Heart right ventricle (tissue), 16 donors: ENCODE data around the gene MBD5. TPM values are rescaled to one million over a fixed set of nuclear protein-coding genes. Genes with fewer than 3 reads are reported as not detected.

Experiments
- ATAC-seq, 8 donors: fragments of 200-7000 bp; cut with Tn5 transposase; one replicate each; pipeline ENCODE4 v1.9.1; 2020; ENCODE audit warnings: mild to moderate bottlenecking in 8 of 8, moderate library complexity in 8 of 8, moderate number of reproducible peaks in 1 of 8
- DNase-seq, 2 donors: peaks; one replicate each; pipeline ENCODE4 v3.0.0-alpha.2; 2020
- H3K27ac ChIP-seq, 10 donors: fragments of 200-600 bp; sonication (generic) in 2 of 10; one replicate each; pipeline versions ENCODE4 v1.5.0 to v1.8.0; 2020 to 2022; ENCODE audit warnings: mild to moderate bottlenecking in 3 of 10
- H3K27me3 ChIP-seq, 7 donors: fragments of 200-600 bp; one replicate each; pipeline ENCODE4 v1.8.0; 2021 to 2022; ENCODE audit warnings: mild to moderate bottlenecking in 2 of 7
- H3K36me3 ChIP-seq, 9 donors: fragments of 200-600 bp; sonication (generic) in 1 of 9; one replicate each; pipeline versions ENCODE4 v1.5.0 to v1.8.0; 2020 to 2022; ENCODE audit warnings: mild to moderate bottlenecking in 2 of 9
- H3K4me1 ChIP-seq, 9 donors: fragments of 200-600 bp; sonication (generic) in 1 of 9; one replicate each; pipeline versions ENCODE4 v1.5.0 to v1.8.0; 2020 to 2022; ENCODE audit warnings: mild to moderate bottlenecking in 4 of 9
- H3K4me3 ChIP-seq, 10 donors: fragments of 200-600 bp; sonication (generic) in 2 of 10; one replicate each; pipeline versions ENCODE4 v1.5.0 to v1.8.0; 2020 to 2022; ENCODE audit warnings: mild to moderate bottlenecking in 7 of 10, moderate library complexity in 2 of 10
- H3K9me3 ChIP-seq, 11 donors: fragments of 200-600 bp in 10 of 11; sonication (generic) in 2 of 11; one replicate each; pipeline versions ENCODE4 v1.5.0 to v1.8.0; 2013 to 2022; ENCODE audit warnings: mild to moderate bottlenecking in 2 of 11, control low read depth in 1 of 11, moderate library complexity in 1 of 11
- CTCF ChIP-seq, 9 donors: fragments of 200-600 bp; sonication (generic) in 2 of 9; IDR thresholded peaks; one replicate each; pipeline versions ENCODE4 v1.5.0 to v1.8.0; 2021 to 2022; ENCODE audit warnings: antibody characterized with exemption in 9 of 9, mild to moderate bottlenecking in 5 of 9, moderate library complexity in 1 of 9
- WGBS, 2 donors: extraction: QIAGEN DNeasy Blood & Tissue Kit; methylation state at CpG; one replicate each; pipeline ENCODE4 v1.1.7; 2013; ENCODE audit warnings: inconsistent platforms in 1 of 2; 5-methylcytosine and 5-hydroxymethylcytosine counted together
- intact Hi-C, 10 donors: fragments of 100-400 bp; cut with DNase I; formaldehyde crosslinking; loops; one replicate each; pipeline versions ENCODE4 v1.11.1 to v1.14.2; 2022
- polyA plus RNA-seq, 2 donors: library from polyadenylated mRNA; stranded (reverse); fragments of 200-250 nt; gene quantifications; one replicate each; pipeline ENCODE4 v1.2.3, GENCODE V29; 2013
- total RNA-seq, 10 donors: library from RNA; stranded (reverse); fragmentation: NEBNext Ultra II Directional in 3 of 10; extraction: Animal tissue kit (Norgen Biotek cat#: 25700) in 3 of 10; gene quantifications; one replicate each; pipeline versions ENCODE4 v1.2.1 to v1.2.4, GENCODE V29; 2021 to 2023
- donor health status: Arrhythmogenic right ventricular cardiomyopathy.
- donor health status: ischemic (EF 13 %, LVEDD 7.1; RV severe dilation, severe dysfunction).
- donor health status: healthy with polysubstance abuse.
- donor health status: DM: no; HTN: yes; CAD: no.
- donor health status: DM: no; HTN: no; CAD: no.
- donor health status: ischemic (EF 25% LVEDD 6.9; RV normal size, moderate dysfunction).
- donor health status: ischemic (EF 25% LVEDD 5.7; RV mildly dilated, moderate dysfunction).
- donor health status: healthy.
- donor health status: DM: yes; HTN: yes; CAD: no.
- donor health status: Ischemic cardiomyopathy.
- donor health status: ischemic (EF 35%, LVEDD 5.7; RV mildly dilated, moderate dysfunction).
- donor health status: nonischemic (EF 11% LVEDD 7.7; RV severe dilation, severe dysfunction).
- donor health status: DM: yes; HTN: yes; CAD: no.
- donor health status: PGD.
- donor health status: ischemic (EF 29% LVEDD 5.4; RV normal size, mild dysfunction).
- donor health status: nonischemic (EF 23%, LVEDD 6.1; RV moderate dilation, normal function).

Gene MBD5
- total and polyA plus RNA-seq, 12 donors: 3.4 to 39.8 (median 35.2) TPM

GRCh38 chr2:148503516-148503915, 482.6 kb downstream of the MBD5 start:
- no peaks in the 10 kb centered on the region for H3K9me3 ChIP-seq
- H3K27ac ChIP-seq: no peak overlapping the region
- intact Hi-C loops: loop anchor here in 3 of 10 donors (10.0 kb wide), 2 partner anchors 509 to 519 kb away; no protein-coding TSS in a partner anchor
- H3K36me3 ChIP-seq: peaks cover 0 to 7% (median 0%) of the 10 kb centered on the region in 9 donors
- DNase-seq (no peak), ATAC-seq (no peak)
- no peak overlapping the region for H3K4me3 ChIP-seq
- H3K4me1 ChIP-seq: no peaks in the 10 kb centered on the region
- no peaks in the 10 kb centered on the region for H3K27me3 ChIP-seq
- WGBS, 2 donors: 64 to 69% methylated on average over 2 of the region's 2 CpGs
- TF ChIP-seq CTCF (IDR thresholded peaks at IDR 0.05): no peak

- peaks cover 0 to 17% (median 7%) of the 10 kb centered on the region in 9 donors for H3K4me1 ChIP-seq
- DNase-seq (no peak), ATAC-seq (no peak)
- H3K27me3 ChIP-seq: no peaks in the 10 kb centered on the region
- peaks cover 0 to 14% (median 0%) of the 10 kb centered on the region in 9 donors for H3K36me3 ChIP-seq
- no peak overlapping the region for H3K27ac ChIP-seq
- H3K4me3 ChIP-seq: no peak overlapping the region
- TF ChIP-seq CTCF (IDR thresholded peaks at IDR 0.05): no peak
- intact Hi-C loops: loop anchor here in 7 of 10 donors (2.0 to 10.0 kb wide), 7 partner anchors 513 to 571 kb away; no protein-coding TSS in a partner anchor
- 58 to 63% methylated on average over 3 of the region's 3 CpGs for WGBS, 2 donors
- H3K9me3 ChIP-seq: no peaks in the 10 kb centered on the region
These were observed 487.1 kb downstream of the MBD5 start for GRCh38 chr2:148507970-148508369.

GRCh38 chr2:148508878-148509287, 488.0 kb downstream of the MBD5 start:
- no peak for TF ChIP-seq CTCF (IDR thresholded peaks at IDR 0.05)
- WGBS, 2 donors: 73 to 76% methylated on average over 3 of the region's 3 CpGs
- DNase-seq: no peak
- H3K27ac ChIP-seq: peak overlapping the region in 5 of 10 donors; percentile 16 to 61 (median 29)
- H3K4me1 ChIP-seq: peaks cover 0 to 17% (median 7%) of the 10 kb centered on the region in 9 donors
- no peak for ATAC-seq
- peaks cover 0 to 23% (median 0%) of the 10 kb centered on the region in 9 donors for H3K36me3 ChIP-seq
- intact Hi-C loops: loop anchor here in 8 of 10 donors (1.0 to 10.0 kb wide), 8 partner anchors 514 to 572 kb away; no protein-coding TSS in a partner anchor
- no peaks in the 10 kb centered on the region for H3K9me3 ChIP-seq
- H3K4me3 ChIP-seq: peak overlapping the region in 6 of 10 donors; percentile 21 to 46 (median 41)
- no peaks in the 10 kb centered on the region for H3K27me3 ChIP-seq

GRCh38 chr2:148509288-148509902, 488.5 kb downstream of the MBD5 start:
- peak; percentile 96 to 99 (median 98) for ATAC-seq
- H3K36me3 ChIP-seq: peaks cover 0 to 24% (median 0%) of the 10 kb centered on the region in 9 donors
- peak overlapping the region in 5 of 10 donors; percentile 16 to 61 (median 29) for H3K27ac ChIP-seq
- 3 to 5% methylated on average over 14 of the region's 14 CpGs for WGBS, 2 donors
- peak overlapping the region in 7 of 10 donors; percentile 21 to 46 (median 40) for H3K4me3 ChIP-seq
- peak; percentile 79 to 82 for DNase-seq
- no peaks in the 10 kb centered on the region for H3K9me3 ChIP-seq
- H3K4me1 ChIP-seq: peaks cover 0 to 17% (median 7%) of the 10 kb centered on the region in 9 donors
- no peaks in the 10 kb centered on the region for H3K27me3 ChIP-seq
- TF ChIP-seq CTCF (IDR thresholded peaks at IDR 0.05): peak; percentile 70 to 95 (median 91)
- intact Hi-C loops: loop anchor here in 8 of 10 donors (1.0 to 10.0 kb wide), 8 partner anchors 515 to 573 kb away; no protein-coding TSS in a partner anchor
